Small intestine (tissue), 7 donors: ENCODE results near the gene HID1. TPM values are rescaled to one million over a fixed set of nuclear protein-coding genes. Genes with fewer than 3 reads are reported as not detected.

Experiments
- DNase-seq, 2 donors: peaks; one replicate each; pipeline versions ENCODE4 v3.0.0 to v3.0.0-alpha.2; 2013
- FAIRE-seq: peaks from 2 replicates; lab custom pipeline; 2012; peaks lifted over from hg19 to GRCh38; lab: Jason Lieb, UNC
- H3K27ac ChIP-seq, 3 donors: one replicate each; pipeline ENCODE4 v1.5.1; 2013; ENCODE audit warnings: low read length in 2 of 3, mild to moderate bottlenecking in 2 of 3, control low read depth in 1 of 3, inconsistent platforms in 1 of 3, low read depth in 1 of 3, moderate library complexity in 1 of 3
- H3K27me3 ChIP-seq, 3 donors: one replicate each; pipeline ENCODE4 v1.6.1; 2013; ENCODE audit warnings: low read length in 3 of 3, inconsistent platforms in 1 of 3; ENCODE audit not compliant: control insufficient read depth in 3 of 3, insufficient read depth in 3 of 3
- H3K36me3 ChIP-seq, 3 donors: one replicate each; pipeline ENCODE4 v1.6.1; 2013; ENCODE audit warnings: low read length in 3 of 3, inconsistent platforms in 1 of 3, low read depth in 1 of 3, mild to moderate bottlenecking in 1 of 3, moderate library complexity in 1 of 3; ENCODE audit not compliant: control insufficient read depth in 3 of 3, insufficient read depth in 2 of 3
- H3K4me1 ChIP-seq, 3 donors: one replicate each; pipeline ENCODE4 v1.6.1; 2013; ENCODE audit warnings: low read length in 2 of 3, inconsistent platforms in 1 of 3, low read depth in 1 of 3, mild to moderate bottlenecking in 1 of 3, moderate library complexity in 1 of 3; ENCODE audit not compliant: control insufficient read depth in 3 of 3, insufficient read depth in 2 of 3
- H3K4me3 ChIP-seq, 3 donors: one replicate each; pipeline ENCODE4 v1.5.1; 2013; ENCODE audit warnings: low read length in 3 of 3, control low read depth in 1 of 3, inconsistent platforms in 1 of 3, low read depth in 1 of 3, mild to moderate bottlenecking in 1 of 3, moderate library complexity in 1 of 3
- H3K9me3 ChIP-seq, 2 donors: one replicate each; pipeline ENCODE4 v1.6.1; 2013; ENCODE audit warnings: low read depth in 1 of 2, low read length in 1 of 2; ENCODE audit not compliant: control insufficient read depth in 2 of 2, insufficient read depth in 1 of 2
- WGBS, 3 donors: extraction: QIAGEN DNeasy Blood & Tissue Kit; methylation state at CpG; one replicate each; pipeline ENCODE4 v1.1.7; 2013; 5-methylcytosine and 5-hydroxymethylcytosine counted together
- polyA plus RNA-seq, 4 donors: library from polyadenylated mRNA; stranded (reverse) in 3 of 4; unstranded in 1 of 4; fragments of 200-250 nt in 3 of 4; fragments of 120-200 nt in 1 of 4; gene quantifications; one replicate each; pipeline versions ENCODE4 v1.2.1 to v1.2.3, GENCODE V29; 2013
- donor health status: healthy with polysubstance abuse.
- donor health status: control.
- donor health status: control.
- donor health status: Bipolar disorder and iron deficiency.
- donor health status: healthy.

HID1 gene
- polyA plus RNA-seq, 4 donors, result 37.0 to 60.4 (median 40.6) TPM

DNA sequence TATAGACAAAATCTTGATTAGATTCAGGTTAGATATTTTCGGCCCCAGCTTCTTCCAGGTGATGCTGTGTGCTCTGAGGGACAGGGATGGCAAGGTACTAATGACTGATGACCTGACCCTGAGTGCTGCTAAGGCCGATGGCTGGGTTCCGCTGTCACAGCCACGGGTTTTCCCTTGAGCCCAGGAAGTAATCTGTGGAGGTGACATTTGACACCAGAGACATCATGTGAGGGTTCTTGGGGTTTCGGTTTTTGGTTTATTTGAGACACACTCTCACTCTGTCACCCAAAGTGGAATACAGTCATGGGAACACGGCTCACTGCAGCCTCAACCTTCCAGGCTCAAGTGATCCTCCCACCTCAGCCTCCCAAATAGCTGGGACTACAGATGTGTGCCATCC is 27.0 kb downstream of the HID1 start:
- Histone ChIP-seq H3K4me3 (no peak overlapping the region), H3K9me3 (no peaks in the 10 kb centered on the region), H3K27ac (no peak overlapping the region), H3K36me3 (peaks cover 0 to 59% (median 4%) of the 10 kb centered on the region in 3 donors), H3K4me1 (peaks cover 0 to 6% (median 0%) of the 10 kb centered on the region in 3 donors), H3K27me3 (peaks cover 0 to 24% (median 5%) of the 10 kb centered on the region in 3 donors)
- 35 to 43% (median 42%) methylated on average over 6 of the region's 6 CpGs for WGBS, 3 donors
- no peak for DNase-seq
- FAIRE-seq, result no peak

DNA sequence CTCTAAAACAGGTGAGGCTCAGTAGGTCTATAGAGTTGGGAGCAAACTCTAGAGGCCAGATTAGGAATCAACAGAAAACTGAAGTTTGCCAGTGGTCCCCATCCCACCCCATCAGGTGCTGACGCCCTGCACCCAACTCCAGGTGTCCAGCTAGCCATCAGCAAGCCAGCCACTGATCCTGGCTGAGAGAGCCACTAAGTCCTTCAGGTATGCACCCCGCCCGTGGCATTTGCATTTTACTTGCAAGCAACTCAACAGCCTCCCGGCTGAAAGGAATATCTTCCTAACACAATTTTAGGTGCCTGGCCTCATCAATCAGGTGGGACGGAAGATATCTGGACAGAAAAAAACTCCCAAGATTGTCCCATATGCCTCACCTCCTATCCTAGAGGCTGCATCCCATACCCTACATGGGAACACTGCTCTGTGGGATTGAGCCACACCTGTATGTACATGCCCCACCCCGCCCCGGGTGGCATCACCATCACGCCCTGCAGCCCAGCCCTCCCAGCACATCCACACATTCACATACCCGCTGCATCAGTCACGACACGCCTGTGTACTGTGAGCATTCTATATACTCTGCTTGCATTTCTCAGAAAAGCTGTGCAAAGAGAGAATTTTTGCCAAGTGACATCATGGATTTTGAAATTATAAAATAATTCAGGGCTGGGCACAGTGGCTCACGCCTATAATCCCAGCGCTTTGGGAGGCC is 28.6 kb downstream of the HID1 start:
- H3K36me3 ChIP-seq, result peaks cover 0 to 52% (median 2%) of the 10 kb centered on the region in 3 donors
- WGBS, 3 donors, result 28 to 49% (median 41%) methylated on average over 13 of the region's 13 CpGs
- H3K4me3 ChIP-seq, result no peak overlapping the region
- no peaks in the 10 kb centered on the region for H3K9me3 ChIP-seq
- no peak overlapping the region for H3K27ac ChIP-seq
- peaks cover 0 to 9% (median 4%) of the 10 kb centered on the region in 3 donors for H3K4me1 ChIP-seq
- H3K27me3 ChIP-seq, result peaks cover 0 to 26% (median 5%) of the 10 kb centered on the region in 3 donors
- FAIRE-seq (no peak), DNase-seq (peak in 1 of 2 donors; percentile 60)

DNA sequence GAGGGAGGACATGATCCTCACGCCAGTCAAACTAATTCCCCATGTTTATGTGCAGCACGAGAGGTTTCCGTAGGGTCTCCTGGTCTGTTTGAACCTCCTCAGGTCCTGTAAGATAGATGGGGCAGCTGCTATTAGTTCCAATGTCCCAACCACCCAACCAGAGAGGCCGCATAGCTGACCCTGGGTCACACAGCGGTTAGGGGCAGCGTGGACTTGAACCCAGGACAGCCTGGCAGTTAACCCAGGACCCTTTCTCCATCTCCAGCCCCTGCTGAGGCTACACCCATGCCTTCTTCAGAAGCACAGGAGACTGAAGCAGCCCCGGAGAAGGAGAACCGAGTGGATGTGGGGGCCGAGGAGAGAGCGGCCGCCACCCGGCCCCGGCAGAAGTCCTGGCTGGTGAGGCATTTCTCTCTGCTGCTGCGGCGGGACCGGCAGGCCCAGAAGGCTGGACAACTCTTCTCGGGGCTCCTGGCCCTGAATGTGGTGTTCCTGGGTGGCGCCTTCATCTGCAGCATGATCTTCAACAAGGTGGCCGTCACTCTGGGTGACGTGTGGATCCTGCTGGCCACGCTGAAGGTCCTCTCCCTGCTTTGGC is 31.3 kb downstream of the HID1 start:
- no peak overlapping the region for H3K27ac ChIP-seq

DNA sequence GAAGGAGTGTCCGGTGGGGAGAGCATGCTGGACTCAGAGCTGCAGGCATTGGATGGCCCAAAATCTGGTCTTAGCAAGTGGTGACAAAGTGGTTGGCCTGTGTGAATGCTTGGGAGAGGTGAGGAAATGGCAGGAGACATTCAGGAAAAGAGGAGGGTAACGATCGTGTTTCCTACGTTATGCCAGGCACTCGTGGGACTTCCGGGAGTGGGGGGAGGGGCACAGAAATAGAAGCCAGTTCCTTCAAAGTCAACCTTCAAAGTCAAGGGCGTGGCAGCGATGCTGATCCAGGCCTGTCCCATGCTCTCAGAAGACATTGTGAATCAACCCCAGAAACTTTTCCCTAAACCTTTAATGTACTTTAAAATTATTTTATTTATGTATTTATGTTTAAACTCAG is 33.0 kb downstream of the HID1 start:
- Histone ChIP-seq H3K4me1 (peaks cover 2 to 34% (median 4%) of the 10 kb centered on the region in 3 donors), H3K9me3 (no peaks in the 10 kb centered on the region), H3K27ac (no peak overlapping the region), H3K27me3 (peaks cover 0 to 52% (median 28%) of the 10 kb centered on the region in 3 donors), H3K36me3 (peaks cover 0 to 32% (median 2%) of the 10 kb centered on the region in 3 donors), H3K4me3 (no peak overlapping the region)
- DNase-seq, result no peak
- WGBS, 3 donors, result 37 to 46% (median 44%) methylated on average over 8 of the region's 8 CpGs
- no peak for FAIRE-seq

More for the DNA sequence above, 31.3 kb downstream of the HID1 start:
- Histone ChIP-seq H3K36me3 (peaks cover 0 to 33% (median 2%) of the 10 kb centered on the region in 3 donors), H3K4me1 (peaks cover 2 to 25% (median 4%) of the 10 kb centered on the region in 3 donors), H3K9me3 (no peaks in the 10 kb centered on the region), H3K4me3 (no peak overlapping the region), H3K27me3 (peaks cover 0 to 35% (median 20%) of the 10 kb centered on the region in 3 donors)
- WGBS, 3 donors, result 78 to 82% (median 79%) methylated on average over 17 to 21 of the region's 21 CpGs
- FAIRE-seq (no peak), DNase-seq (no peak)

DNA sequence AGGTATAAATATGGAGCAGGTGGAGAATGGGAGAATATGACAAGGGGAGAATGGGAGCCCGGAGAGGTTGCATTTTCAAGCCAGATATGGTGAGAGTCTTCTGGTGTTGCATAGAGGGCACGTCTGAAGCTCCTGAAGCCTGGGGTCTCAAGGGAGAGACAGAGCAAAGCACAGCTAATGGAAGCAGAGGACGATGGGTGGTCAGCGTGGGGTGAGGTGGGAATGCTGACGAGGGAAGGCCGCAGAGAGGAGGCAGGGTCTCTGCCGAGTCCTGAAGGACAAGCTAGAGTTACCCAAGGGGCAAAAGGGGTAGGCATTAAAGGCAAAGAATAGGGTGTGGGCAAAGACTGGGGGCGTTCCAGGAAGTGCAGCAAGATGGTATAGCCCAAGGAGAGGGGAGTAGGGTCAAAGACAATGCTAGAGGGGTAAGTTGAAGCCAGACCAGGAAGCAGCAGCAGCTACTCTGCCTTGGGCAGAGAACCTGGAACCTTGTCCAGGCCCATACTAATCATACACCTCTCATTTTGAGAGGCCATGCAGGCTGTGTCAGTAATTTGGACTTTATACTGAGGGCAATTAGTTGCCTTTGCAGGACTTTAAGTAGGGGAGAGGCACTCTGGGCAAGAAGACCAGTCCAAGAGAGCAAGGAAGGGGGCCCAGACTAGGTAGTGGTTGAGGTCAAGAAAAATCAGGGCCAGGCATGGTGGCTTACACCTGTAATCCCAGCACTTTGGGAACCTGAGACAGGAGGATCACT is 34.2 kb downstream of the HID1 start:
- Histone ChIP-seq H3K27me3 (peaks cover 0 to 56% (median 33%) of the 10 kb centered on the region in 3 donors), H3K4me1 (peaks cover 2 to 34% (median 4%) of the 10 kb centered on the region in 3 donors), H3K4me3 (no peak overlapping the region), H3K9me3 (no peaks in the 10 kb centered on the region), H3K27ac (peak overlapping the region in 2 of 3 donors; percentile 58 to 69), H3K36me3 (peaks cover 0 to 29% (median 2%) of the 10 kb centered on the region in 3 donors)
- peak; percentile 76 to 91 for DNase-seq
- WGBS, 3 donors, result 49 to 66% (median 60%) methylated on average over 8 of the region's 8 CpGs
- no peak for FAIRE-seq

- DNase-seq, result peak; percentile 32 to 53
- H3K27me3 ChIP-seq, result peaks cover 0 to 55% (median 37%) of the 10 kb centered on the region in 3 donors
- 47 to 53% (median 52%) methylated on average over 10 to 11 of the region's 11 CpGs for WGBS, 3 donors
- peaks cover 0 to 21% (median 2%) of the 10 kb centered on the region in 3 donors for H3K36me3 ChIP-seq
- H3K9me3 ChIP-seq, result no peaks in the 10 kb centered on the region
- no peak for FAIRE-seq
- peaks cover 2 to 34% (median 4%) of the 10 kb centered on the region in 3 donors for H3K4me1 ChIP-seq
- H3K27ac ChIP-seq, result peak overlapping the region in 2 of 3 donors; percentile 58 to 69
- H3K4me3 ChIP-seq, result peak overlapping the region in 2 of 3 donors; percentile 46 to 74
Measured at GRCh38 chr17:74937064-74938051, 35.2 kb downstream of the HID1 start.

- WGBS, 3 donors, result 8 to 19% (median 10%) methylated on average over 8 to 12 of the region's 12 CpGs
- Histone ChIP-seq H3K4me1 (peaks cover 2 to 34% (median 4%) of the 10 kb centered on the region in 3 donors), H3K4me3 (peak overlapping the region in 2 of 3 donors; percentile 46 to 74), H3K9me3 (no peaks in the 10 kb centered on the region), H3K27ac (peak overlapping the region in 2 of 3 donors; percentile 39 to 91), H3K36me3 (peaks cover 0 to 14% (median 0%) of the 10 kb centered on the region in 3 donors), H3K27me3 (peaks cover 0 to 57% (median 34%) of the 10 kb centered on the region in 3 donors)
- DNase-seq (peak in 1 of 2 donors; percentile 56), FAIRE-seq (no peak)
Measured at GRCh38 chr17:74936470-74936799, 36.1 kb downstream of the HID1 start.
